A204.1 (cell line): ENCODE measurements around the gene QPRT.
"Not testable (repeated sequence)": the region's sequence is repeated elsewhere in the genome, so short reads cannot be mapped to it uniquely, and the experiment has no call there.

Source experiments
- FAIRE-seq: peaks from 2 replicates; lab custom pipeline; 2012; peaks lifted over from hg19 to GRCh38; lab: Jason Lieb, UNC

Gene QPRT

DNA sequence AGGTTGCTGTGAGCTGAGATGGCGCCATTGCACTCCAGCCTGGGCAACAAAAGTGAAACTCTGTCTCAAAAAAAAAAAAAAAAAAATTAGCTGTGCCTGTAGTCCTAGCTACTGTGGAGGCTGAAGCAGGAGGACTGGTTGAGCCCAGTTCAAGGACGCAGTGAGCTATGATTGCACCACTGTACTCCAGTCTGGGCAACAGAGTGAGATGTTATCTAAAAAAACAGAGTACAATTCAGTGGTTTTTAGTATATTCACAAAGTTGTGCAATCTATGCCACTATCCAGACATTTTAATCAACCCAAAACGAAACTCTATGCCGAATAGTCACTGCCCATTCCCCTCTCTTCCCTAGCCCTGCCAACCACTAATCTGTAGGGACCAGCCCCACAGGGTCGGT lies 41.7 kb downstream of the QPRT start:
- no peak for FAIRE-seq

DNA sequence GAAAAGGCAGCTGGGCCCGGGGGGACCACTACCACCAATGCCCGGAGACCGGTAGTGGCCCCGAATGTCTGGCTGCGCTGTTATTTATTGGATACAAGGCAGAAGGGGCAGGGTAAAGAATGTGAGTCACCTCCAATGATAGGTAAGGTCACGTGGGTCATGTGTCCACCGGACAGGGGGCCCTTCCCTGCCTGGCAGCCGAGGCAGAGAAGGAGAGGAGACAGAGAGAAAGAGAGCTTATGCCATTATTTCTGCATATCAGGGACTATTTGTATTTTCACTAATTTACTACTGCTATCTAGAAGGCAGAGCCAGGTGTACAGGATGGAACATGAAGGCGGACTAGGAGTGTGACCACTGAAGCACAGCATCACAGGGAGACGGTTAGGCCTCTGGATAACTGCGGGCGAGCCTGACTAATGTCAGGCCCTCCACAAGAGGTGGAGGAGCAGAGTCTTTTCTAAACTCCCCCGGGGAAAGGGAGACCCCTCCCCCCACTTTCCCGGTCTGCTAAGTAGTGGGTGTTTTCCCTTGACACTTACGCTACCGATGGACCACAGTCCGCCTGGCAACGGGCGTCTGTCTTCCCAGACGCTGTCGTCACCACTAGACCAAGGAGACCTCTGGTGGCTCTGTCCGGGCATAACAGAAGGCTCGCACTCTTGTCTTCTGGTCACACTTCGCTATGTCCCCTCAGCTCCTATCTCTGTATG lies 42.3 kb downstream of the QPRT start:
- FAIRE-seq, result peak; percentile 14

DNA sequence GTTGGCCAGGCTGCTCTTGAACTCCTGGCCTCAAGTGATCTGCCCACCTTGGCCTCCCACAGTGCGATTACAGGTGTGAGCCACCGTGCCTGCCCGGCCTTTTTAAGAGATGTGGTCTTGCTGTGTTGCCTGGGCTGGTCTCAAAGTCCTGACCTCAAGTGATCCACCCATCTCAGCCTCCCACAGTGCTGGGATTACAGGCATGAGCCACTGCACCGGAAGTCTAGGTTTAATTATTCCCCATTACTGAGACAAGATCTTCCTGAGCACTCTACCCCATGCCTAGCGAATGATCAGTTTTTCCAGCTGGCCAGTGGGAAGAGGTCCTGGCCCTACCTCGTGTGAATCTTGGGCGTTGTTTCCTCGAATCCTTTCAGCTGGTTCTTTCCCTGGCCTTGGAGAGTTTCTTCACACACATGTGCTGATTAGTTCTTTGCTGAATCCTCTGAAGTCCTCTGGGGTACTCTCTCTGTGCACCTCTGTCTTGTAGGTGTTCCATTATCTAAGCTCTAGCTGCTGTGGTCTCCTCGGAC lies 47.9 kb downstream of the QPRT start:
- FAIRE-seq, result no peak

DNA sequence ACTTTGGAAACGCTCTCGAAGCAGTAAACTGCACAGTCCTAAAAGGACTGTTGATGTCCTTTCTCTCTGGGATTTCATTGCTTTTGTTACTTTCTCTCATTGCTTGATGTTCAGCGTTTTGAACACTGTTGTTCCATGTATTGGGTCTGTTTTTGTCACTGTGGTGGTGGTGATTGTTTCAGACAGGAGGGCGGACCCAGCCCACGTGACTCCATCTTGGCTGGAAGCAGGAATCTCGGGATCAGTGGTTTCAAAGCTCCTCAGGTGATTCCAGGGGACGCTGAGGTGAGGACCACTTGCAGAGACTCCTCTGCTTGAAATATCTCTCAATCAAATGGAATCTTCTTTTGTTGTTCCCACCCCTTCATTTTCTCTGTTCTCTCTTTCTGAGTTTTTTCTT lies 48.5 kb downstream of the QPRT start:
- FAIRE-seq, result no peak

DNA sequence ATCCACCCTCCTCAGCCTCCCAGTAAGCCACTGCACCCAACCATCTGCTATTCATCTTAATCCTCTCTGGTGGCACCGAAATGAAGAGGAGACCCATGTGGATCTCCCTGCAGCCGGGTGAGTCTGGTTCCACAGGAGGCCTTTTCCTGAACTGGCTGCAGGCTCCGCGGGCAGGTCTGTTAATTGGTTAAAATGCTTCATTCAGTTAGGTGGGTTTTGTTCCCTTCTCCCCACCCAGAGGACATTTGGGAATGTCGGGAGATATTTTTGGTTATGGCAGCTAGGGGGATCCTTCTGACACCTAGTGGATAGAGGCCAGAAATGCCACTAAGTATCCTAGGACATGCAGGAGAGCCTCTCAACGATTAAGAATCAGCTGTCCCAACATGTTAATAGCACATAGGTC lies 50.1 kb downstream of the QPRT start:
- FAIRE-seq, result peak; percentile 54

DNA sequence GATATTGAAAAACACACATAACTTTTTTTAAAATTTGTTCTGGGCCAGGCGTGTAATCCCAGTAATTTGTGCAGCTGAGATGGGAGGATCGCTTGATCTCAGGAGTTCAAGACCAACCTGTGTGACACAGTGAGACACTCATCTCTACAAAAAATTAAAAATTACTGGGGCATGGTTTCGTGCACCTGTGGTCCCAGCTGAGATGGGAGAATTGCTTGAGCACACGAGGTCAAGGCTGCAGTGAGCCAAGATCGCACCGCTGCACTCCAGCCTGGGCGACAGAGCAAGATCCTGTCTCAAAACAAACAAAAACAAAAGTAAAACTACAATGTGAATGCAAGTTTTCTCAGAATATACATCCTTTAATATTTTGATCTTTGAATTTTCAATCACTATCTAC lies 51.7 kb downstream of the QPRT start:
- no peak for FAIRE-seq

DNA sequence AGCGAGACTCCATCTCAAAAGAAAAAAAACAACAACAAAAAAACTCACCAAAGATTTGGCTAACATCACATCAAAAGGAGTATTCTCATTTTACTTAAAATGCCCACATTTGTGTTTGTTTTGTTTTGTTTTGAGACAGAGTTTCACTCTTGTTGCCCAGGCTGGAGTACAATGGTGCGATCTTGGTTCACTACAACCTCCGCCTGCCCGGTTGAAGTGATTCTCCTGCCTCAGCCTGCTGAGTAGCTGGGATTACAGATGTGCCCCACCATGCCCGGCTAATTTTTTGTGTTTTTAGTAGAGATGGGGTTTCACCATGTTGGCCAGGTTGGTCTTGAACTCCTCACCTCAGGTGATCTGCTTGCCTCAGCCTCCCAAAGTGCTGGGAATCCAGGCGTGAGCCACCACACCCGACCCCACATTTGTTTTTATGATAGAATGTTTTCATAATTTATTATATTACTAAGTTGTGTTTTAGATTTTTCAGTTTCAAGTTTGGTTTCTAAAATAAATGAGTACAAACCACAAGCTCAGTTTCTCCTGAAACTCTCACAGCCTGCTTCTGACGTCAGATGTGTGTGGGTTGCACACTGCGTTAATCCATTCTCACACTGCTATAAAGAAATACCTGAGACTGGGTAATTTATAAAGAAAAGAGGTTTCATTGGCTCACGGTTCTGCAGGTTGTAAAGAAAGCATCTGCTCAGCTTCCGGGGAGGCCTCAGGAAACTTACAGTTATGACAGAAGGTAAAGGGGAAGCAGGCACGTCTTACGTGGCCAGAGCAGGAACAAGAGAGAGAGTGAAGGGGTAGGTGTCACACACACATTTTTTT lies 53.0 kb downstream of the QPRT start:
- FAIRE-seq, result not testable (repeated sequence)

DNA sequence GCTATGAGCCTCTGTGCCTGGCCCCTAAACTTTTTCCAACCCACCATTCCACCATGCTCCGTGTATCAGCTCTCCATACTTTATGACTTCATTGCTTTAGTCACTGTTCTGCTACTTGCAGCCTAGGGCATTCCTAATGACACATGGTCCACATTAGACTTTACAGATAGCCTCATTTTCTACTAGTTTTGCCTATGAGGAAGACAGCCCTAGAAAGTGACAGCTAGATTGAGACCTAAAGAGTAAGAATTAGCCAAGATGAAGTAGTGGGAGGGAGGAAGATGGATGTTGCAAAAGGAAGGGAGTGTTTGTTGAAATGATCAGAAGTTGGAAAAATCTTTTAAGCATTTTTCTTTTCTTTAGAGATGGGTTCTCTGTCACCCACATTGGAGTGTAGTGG lies 55.8 kb downstream of the QPRT start:
- FAIRE-seq, result no peak

DNA sequence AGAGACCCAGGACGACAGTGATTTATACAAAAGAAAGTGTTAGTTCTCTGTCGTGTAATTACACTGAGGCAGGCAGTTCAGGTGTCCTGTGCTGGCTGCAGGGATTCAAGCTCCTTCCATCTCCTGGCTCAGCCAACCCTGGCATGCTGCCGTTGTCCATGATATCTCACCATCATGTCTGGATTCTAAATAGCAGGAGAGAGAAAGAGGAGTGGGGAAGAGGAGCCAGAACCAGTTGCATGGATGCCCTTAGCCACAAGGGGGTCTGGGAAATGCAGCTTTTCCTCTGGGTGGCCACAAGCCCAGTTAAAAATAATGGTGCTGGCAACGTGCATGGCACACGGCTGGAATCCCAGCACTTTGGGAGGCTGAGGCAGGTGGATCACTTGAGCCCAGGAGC lies 57.1 kb downstream of the QPRT start:
- FAIRE-seq, result no peak

DNA sequence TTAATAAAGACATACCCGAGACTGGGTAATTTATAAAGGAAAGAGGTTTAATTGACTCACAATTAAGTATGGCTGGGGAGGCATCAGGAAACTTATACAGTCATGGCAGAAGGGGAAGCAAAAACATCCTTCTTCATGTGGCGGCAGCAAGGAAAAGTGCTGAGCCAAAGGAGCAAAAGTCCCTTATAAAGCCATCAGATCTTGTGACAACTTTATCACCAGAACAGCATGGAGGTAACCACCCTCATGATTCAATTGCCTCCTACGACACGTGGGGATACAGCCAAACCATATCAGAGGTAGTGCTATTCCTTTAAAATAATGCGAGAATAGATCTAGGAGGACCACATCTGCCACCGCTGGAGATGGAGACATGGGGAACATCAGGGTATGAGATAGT lies 57.8 kb downstream of the QPRT start:
- FAIRE-seq, result no peak

DNA sequence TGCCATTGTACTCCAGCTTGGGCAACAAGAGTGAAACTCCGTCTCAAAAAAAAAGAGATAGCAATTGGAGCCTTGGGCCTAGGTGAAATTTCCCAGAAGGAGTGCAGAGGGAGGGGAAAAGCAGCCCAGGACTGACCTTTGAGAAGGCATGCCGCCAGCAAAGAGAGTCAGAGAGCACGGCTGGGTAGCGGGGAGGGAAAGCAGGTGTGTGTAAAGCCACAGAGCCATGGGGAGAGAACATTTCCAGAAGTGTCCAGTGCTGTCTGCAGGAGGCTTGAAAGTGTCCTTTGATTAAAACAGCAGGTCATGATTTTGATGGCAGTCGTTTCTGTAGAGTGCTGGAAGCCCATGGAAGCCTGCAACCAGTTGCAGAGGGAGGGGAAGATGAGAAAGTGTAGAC lies 58.7 kb downstream of the QPRT start:
- FAIRE-seq, result no peak

DNA sequence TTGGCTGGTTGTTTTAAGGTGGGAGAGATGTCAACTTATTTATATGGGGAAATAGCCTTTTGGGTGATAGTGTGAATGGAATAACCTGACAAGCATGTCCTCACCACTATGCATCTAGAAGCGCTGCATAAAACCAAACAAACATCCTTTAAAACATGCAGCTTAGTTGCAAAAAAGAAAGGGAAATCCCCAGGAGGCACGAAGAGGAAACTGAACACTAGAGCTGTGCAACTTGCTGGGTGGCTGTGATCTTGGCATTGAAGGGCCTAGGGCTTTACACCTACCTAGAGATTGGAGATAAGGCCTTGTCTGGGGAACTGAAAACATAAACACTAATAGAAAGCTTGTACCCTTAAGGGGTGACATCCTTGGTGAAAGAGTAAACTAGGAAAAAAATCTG lies 59.5 kb downstream of the QPRT start:
- FAIRE-seq, result no peak

DNA sequence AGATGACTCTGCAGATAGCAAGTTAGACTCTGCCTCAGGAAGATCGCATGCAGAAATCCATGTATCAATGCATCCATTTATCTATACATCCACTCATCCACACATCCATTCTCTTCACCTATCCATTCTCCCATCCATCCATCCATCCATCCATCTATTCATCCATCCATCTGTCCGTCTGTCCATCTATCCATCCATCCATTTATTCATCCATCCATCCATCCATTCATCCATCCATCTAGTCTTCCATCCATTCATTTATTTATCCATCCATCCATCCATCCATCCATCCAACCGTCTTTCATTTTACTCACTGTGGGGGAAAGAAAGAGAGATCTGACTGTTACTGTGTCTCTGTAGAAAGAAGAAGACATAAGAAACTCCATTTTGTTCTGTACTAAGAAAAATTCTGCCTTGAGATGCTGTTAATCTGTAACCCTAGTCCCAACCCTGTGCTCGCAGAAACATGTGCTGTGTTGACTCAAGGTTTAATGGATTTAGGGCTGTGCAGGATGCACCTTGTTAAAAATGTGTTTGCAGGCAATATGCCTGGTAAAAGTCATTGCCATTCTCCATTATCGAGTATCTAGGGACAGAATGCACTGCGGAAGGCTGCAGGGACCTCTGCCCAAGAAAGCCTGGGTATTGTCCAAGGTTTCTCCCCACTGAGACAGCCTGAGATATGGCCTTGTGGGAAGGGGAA lies 61.1 kb downstream of the QPRT start:
- not testable (repeated sequence) for FAIRE-seq

DNA sequence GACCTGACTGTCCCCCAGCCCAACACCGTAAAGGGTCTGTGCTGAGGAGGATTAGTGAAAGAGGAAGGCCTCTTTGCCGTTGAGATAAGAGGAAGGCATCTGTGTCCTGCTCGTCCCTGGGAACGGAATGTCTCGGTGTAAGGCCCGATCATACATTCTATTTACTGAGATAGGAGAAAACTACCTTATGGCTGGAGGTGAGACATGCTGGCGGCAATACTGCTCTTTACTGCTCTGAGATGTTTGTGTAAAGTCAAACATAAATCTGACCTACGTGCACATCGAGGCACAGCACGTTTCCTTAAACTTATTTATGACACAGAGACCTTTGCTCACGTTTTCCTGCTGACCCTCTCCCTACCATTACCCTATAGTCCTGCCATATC lies 61.6 kb downstream of the QPRT start:
- not testable (repeated sequence) for FAIRE-seq

DNA sequence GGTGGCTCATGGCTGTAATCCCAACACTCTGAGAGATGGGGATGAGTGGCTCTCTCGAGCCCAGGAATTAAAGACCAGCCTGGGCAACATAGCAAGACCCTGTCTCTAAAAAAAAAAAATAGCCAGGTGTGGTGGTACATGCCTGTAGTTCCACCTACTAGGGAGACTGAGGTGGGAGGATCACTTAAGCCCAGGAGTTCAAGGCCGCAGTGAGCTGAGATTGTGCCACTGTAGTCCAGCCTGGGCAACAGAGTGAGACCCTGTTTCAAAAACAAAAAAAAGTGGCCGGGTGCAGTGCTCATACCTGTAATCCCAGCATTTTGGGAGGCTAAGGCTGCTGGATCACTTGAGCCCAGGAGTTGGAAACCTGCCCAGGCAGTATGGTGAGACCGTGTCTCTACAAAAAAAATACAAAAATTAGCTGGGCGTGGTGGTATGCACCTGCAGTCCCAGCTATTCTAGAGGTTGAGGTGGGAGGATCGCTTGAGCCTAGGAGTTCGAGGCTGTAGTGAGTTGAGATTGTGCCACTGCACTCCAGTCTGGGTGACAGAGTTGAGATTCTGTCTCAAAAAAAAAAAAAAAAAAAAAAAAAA lies 63.8 kb downstream of the QPRT start:
- no peak for FAIRE-seq

DNA sequence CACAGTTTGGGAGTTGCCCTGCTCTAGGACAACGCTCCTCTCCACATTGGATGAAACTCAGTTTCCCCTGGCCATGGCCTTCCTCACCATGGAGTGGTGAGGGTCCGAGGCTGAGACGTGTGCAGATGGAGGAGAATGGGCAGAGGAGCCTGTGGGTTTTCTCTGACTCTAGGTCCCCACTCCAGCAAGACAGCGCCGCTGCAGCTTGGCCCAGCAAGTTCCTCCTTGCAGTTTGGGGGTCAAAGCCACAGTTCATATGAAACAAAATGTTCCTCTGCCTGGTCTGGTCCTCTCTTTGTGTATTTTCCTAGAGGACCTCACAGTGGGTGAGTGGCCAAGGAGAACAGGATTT lies 64.5 kb downstream of the QPRT start:
- no peak for FAIRE-seq

DNA sequence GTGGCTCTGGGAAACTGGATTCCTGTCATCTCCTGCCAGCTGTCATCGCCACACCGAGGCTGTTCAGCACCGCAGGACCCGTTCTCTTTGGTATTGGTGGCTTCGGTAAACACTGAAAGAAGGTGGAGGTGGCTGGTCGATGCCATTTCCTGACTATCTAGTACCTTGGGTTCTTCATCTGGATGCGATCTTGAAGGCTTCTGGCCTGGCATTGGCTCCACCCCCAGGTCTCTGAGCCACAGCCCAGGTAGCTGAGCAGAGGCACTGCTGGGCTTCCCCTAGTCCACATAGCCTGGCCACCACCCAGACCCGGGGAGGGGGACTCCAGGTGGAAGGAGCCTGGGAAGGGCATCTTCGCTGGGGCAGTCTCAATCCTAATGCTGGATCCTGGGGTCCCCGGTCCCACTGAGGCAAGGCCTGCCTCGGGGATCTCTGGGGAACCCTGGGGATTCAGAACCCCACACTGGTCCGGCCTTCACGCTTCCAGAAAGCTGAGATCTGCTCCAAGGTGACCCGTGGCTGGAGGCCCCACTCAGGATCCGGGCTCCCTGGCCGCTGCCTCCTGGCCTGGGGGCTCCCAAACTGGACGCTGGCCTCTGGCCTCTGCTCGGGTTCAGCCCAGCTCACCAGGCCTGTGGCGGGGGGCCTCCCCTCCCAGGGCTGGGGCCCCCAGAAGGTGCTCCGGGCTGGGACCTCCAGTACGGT lies 65.0 kb downstream of the QPRT start:
- no peak for FAIRE-seq

DNA sequence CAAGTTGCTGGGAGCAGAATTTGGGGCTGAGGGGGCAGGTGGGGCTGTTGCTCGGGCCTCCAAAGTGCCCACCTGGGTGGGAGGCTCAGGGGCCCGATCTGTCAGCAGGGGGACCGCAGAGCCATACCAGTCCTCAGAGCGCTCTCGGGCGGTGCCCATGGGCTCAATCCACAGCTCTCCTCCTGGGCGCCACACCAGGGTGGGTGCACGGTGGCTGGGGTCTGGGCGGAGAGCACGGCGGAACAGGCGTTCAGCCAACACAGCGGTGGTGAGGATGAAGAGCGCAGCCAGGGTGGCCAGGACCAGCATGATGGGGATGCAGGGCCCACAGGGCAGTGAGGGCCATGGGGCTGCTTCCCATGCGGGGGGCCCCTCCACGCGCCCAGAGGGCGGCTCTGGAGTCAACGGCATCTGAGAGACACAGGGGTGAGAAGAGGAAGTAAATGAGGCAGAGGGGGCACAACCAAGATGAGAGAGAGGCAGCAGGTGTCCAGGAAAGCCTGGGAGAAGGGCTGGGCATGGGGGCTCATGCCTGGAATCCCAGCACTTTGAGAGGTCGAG lies 65.6 kb downstream of the QPRT start:
- no peak for FAIRE-seq

DNA sequence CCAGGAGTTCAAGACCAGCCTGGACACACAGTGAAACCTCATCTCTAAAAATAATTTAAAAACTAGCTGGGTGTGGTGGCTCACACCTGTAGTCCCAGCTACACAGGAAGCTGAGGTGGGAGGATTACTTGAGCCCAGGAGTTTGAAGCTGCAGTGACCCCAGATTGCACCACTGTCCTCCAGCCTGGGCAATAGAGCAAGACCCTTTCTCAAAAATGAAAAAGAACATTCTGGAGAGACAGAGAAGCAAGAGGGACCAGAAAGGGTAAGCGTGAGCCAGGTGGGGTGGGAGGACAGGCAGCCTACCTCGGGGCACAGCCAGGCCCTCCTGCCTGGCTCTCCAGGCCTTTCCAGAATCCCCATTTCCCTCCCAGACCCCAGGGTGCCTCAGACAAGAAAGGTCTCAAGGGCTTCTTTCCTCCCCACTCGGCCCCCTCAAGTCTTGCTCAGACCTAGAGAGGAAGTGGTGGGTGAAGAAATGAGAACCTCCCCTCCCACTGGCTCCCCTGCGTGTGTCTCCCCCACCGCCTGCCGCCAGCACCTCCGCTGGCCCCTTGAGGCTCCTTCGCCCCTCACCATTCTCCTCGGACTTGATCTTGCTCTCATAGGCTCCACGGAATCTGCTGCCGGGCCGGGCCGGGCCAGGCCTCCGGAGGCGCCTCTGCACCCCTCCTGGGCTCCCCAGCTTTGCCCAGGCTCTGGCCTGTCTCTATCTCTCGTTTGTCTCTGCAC lies 66.3 kb downstream of the QPRT start:
- no peak for FAIRE-seq

DNA sequence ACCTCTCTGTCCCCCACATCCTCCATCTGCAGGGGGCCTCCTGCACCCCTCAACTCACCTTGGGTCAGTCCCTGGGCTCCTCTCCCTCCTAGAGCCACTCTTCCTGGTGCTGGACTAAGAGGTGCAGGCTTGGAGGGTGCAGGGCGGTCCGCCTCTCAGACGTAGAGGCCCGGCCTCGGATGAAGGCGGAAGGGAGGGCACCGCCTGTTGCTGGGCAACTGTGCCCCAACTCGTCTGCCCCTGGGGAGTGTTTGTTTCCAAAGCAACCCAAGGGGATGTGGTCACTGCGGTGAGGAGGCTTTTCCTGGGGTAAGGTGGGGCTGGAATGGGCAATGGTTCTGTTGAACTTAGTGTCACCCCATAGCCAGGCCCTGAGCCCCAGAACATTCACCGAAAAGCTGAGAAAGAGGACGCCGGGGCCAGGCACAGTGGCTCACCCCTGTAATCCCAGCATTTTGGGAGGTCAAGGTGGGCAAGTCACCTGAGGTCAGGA lies 66.9 kb downstream of the QPRT start, which contains the start of gene C16orf54:
TSS of gene C16orf54 (minus strand) at position 138 of the 493 bp plus-strand sequence. CDS start 1,039 bp downstream, outside the sequence.
- FAIRE-seq, result no peak

DNA sequence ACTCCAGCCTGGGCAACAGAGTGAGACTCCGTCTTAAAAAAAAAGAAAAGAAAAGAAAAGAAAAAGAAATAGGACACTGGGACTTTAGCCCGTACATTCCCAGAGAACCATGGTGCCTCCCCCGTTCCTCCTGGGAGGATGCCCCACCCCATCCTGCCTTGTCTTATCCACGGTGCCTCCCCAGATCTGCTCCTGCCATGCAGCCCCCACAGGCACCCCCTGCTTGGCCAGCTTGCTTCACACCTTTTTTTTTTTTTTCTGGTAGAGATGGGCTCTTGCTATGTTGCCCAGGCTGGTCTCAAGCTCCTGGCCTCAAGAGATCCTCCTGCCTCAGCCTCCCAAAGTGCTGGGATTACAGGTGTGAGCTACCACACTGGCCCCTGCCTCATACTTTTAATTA lies 67.5 kb downstream of the QPRT start:
- FAIRE-seq, result not testable (repeated sequence)
